ENCODE measurements around the gene DDIT4.

DDIT4 gene

DNA sequence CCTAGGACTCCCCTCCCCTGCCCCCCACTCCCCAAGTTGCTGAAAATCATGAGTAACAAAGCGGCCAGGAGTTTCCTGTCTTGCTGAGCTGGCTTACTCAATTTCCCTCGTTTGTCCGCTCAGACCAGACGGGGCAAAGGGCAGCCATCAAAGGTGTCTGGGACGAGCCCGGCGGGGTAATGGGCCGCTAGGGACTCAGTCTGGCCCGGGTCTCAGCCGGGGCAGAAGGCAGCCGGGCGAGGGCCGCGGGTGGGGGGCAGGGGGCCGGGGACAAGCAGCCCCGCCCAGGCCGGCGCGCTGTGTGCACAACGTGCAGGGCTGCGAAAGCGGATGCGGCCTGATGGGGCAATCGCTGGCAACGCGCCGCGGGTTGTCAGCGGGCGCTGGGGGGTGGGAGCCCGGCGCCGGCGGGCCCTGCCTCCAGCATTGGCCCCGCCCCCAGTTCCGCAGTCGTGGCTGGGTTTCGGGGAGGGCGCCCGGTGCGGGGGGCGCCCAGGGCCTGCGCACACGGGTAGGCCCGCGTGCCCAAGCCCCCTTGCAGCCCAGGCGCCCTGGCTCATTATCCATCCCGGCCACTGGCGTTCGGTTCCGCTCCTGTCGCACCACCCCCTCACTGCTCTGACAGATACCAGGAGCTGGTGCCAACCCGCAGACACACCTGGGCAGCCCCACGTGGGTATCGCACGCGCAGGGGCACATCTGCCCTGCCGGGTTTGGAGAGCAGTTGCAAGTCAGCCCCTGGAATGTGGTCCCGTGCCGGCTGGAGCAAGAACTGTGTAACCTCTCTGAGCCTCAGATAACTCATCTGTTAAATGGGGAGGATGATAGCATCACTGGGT, 45.9 kb downstream of the DDIT4 start:
- DNase-seq, result peak; percentile 78

DNA sequence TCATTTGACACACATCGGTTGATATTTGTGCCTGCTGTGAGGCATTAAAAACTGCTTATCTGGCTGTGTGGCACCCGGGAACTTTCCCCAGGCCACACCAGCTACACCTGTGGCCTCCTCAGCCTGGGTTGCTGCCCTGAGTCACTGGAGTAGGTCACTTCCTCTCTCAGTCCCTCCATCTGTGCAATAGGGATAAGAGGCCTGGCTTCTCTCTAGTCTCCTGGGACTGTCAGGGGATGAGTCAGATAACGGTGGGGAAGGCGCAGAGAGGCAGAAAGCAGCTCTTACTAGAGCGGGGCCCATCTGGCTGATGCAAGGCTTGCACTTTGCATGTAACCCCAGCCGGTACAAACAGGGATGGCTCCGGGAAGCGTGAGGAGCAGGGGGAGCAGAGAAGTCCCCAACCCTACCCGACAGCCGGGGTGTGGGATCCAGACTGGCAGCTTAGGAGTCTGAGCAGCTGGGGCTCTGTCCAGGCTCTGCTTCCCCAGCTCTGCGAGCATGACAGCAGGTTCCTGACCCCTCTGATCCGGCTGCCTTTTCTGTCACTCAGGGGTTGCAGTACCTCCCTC, 47.0 kb downstream of the DDIT4 start:
- peak; percentile 96 for DNase-seq

DNA sequence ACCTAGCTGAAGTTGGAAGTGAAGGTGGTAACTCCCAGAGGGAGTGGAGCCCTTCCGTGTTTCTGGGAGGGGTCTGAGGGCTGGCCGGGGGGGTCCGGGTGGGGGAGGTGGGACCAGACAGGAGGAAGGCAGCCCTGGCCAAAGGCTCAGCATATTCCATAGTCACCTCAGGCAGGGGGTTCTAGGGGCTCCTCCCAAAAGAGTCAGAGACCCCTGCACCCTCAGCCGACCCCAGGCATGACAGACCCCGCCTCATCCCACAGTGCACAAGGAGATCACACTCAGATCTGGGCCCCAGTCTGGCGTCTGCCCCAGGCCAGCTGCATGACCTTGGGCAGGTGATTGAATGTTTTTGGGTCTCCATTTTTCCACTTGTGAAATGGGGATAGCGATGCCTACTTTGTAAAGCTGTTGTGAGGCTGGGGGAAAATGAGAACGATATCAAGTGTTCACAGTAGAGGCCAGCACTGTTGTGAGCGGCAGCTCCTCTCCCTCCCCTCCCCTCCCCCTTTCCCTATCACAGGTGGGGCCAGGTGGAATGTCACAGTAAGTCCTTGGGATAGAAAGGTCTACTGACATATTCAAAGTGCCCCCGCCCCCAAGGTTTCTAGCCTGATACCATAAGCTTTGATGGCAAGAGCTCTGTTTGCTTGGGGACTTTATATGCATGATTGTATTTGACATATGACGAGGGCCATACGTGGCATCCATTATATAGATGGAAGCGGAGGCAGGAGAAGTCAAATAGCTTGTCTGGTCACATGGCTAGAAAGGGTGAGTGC, 47.7 kb downstream of the DDIT4 start:
- no peak for DNase-seq

DNA sequence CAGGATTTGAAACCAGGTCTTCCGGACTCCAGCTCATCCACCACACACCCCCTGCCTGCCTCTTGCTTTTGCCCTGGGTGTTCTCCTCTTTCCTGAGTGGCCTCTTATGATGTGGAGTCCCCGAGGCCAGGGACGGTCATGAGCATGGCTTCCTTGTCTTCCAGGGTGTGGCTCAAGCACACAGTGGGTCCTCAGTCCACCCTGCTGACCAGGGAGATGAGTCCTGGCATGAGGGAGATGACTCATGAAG, 48.2 kb downstream of the DDIT4 start:
- DNase-seq, result no peak

DNA sequence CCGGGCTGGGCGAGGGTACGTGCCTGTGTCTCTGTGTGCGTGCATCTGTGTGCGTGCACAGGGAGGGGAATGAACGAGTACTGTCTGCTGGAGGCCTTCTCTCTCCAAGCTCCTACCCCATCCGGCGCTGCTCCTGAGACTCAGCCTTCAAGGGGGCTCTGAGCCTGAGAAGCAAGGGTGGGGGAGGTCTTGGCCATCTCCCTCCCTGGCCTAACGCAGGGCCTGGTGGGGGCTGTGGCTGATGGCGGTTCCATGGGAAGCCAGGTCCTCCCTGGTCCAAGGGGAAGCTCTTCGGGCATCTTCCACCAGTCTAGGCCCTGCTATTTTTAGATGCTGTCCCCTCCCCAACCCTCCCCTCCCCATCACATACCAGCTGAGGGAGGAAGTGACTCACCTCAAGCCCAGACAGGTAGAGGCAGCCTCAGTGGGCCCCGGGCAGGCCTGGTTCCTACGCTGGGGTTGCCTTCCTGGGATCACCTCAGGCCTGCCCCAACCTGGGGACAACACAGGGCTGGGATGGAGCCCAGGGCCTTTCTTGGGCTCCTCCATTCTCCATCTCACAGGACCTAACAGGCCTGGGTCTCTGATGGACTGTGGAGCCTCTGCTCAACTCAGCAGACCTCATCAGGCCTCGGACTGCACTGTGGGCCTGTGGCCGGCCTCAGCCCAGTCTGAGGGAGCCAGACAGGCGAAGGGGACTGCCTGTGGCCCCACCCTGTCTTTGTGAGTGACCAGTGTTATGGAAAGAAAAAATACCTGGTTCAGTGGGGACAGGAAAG, 48.7 kb downstream of the DDIT4 start:
- no peak for DNase-seq

GRCh38 chr10:72323108-72323749, 49.5 kb downstream of the DDIT4 start:
- DNase-seq, result no peak

DNA sequence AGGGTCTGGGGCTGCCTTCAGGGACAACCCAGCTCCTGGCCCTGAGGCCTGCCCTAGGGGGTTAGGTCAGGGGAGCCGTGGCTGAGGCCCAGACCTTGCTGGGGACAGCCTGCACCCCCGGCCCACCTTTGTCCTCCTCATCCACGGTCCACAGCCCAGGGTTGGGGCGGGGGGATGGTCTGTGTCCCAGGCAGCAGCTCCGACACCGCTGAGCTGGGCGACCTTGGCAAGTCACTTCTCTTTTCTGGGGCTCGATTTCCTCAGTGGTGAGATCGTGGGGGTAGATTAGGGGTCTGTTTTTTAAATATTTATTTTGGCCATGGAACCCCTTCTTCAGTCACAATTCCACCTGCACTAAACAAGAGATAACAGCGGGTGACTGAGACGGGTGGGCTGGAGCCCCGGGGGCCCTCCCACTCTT, 50.1 kb downstream of the DDIT4 start:
- no peak for DNase-seq

All from 8988T (cell line).